ENCODE results near the gene SPATA9.

SPATA9 gene

DNA sequence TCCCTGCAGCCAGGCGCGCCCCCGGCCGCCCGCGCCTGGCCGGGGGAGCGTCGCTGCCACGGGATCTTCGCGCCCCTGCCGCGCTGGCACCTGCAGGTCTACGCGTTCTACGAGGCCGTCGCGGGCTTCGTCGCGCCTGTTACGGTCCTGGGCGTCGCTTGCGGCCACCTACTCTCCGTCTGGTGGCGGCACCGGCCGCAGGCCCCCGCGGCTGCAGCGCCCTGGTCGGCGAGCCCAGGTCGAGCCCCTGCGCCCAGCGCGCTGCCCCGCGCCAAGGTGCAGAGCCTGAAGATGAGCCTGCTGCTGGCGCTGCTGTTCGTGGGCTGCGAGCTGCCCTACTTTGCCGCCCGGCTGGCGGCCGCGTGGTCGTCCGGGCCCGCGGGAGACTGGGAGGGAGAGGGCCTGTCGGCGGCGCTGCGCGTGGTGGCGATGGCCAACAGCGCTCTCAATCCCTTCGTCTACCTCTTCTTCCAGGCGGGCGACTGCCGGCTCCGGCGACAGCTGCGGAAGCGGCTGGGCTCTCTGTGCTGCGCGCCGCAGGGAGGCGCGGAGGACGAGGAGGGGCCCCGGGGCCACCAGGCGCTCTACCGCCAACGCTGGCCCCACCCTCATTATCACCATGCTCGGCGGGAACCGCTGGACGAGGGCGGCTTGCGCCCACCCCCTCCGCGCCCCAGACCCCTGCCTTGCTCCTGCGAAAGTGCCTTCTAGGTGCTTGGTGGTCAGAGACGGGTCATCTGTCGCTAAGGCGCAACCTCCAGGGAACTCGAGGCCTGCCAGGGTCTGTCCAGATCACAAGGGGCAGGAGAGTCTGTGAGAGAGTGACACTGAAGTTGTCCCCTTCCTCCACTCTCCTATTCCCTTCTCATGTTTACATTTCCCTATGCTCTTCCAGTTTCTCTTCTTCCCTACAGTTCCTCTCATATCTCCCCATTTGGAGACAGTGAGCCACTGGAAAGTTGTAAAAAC, 61.6 kb downstream of the SPATA9 start:
- FAIRE-seq (peak; percentile 70), DNase-seq (ENCODE audit: insufficient read length) (peak; percentile 50)
- no peak for TF ChIP-seq POLR2AphosphoS5 (IDR thresholded peaks at IDR 0.05; ENCODE audit: low read depth, low read length)
- TF ChIP-seq POLR2A (IDR thresholded peaks at IDR 0.05; ENCODE audit: low read depth, low read length) = no peak
- no peak for TF ChIP-seq TAF1 (IDR thresholded peaks at IDR 0.05; ENCODE audit: borderline replicate concordance, low read depth, low read length)

DNA sequence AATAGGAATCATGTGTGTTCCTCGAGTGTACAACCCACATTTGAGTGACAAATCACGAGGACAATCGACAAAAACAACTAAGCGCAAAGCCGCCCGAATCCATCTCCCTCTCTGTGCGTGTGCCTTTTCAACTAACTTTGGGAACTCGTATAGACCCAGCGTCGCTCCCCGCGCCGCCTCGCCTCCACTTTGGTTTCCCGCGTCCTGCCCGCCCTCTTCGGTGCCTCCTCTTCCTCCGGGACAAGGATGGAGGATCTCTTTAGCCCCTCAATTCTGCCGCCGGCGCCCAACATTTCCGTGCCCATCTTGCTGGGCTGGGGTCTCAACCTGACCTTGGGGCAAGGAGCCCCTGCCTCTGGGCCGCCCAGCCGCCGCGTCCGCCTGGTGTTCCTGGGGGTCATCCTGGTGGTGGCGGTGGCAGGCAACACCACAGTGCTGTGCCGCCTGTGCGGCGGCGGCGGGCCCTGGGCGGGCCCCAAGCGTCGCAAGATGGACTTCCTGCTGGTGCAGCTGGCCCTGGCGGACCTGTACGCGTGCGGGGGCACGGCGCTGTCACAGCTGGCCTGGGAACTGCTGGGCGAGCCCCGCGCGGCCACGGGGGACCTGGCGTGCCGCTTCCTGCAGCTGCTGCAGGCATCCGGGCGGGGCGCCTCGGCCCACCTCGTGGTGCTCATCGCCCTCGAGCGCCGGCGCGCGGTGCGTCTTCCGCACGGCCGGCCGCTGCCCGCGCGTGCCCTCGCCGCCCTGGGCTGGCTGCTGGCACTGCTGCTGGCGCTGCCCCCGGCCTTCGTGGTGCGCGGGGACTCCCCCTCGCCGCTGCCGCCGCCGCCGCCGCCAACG, 62.5 kb downstream of the SPATA9 start, which contains the start of gene GPR150:
TSS of gene GPR150 (plus strand) at position 58 of the 840 bp plus-strand sequence. CDS start at position 247, 189 bp downstream.
- peak; percentile 51 for DNase-seq (ENCODE audit: insufficient read length)
- peak; percentile 88 for FAIRE-seq
- TF ChIP-seq POLR2AphosphoS5 (IDR thresholded peaks at IDR 0.05; ENCODE audit: low read depth, low read length) (no peak), POLR2A (IDR thresholded peaks at IDR 0.05; ENCODE audit: low read depth, low read length) (peak; percentile 46; the same call in 1 of the 2 replicates), TAF1 (IDR thresholded peaks at IDR 0.05; ENCODE audit: borderline replicate concordance, low read depth, low read length) (no peak)

DNA sequence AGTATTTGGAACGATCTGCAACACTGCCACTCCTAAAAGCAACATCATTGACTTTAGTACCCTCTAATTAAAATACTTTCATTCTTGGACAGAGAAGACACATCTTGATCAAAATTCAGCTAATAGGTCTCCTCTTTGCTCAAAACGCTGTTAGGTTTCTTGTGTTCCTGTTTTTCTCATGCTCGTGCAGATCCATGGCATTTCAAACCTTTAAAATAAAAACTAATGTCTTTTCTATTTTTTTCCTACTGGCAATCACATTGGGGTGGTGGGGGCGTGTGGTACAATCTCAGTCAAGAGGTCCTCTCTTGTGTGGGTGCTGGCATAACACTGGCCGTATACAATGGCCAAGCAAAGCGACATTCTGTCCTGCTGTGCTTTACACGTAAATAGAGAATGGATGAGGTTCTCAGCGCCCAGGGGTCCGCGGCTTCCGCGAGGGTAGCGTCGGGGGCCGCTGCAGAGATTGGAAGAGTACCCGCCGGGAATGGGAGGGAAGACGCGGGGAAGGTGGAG, 63.2 kb downstream of the SPATA9 start:
- FAIRE-seq (no peak), DNase-seq (ENCODE audit: insufficient read length) (no peak)
- TF ChIP-seq POLR2AphosphoS5 (IDR thresholded peaks at IDR 0.05; ENCODE audit: low read depth, low read length) (no peak), TAF1 (IDR thresholded peaks at IDR 0.05; ENCODE audit: borderline replicate concordance, low read depth, low read length) (no peak), POLR2A (IDR thresholded peaks at IDR 0.05; ENCODE audit: low read depth, low read length) (no peak)

DNA sequence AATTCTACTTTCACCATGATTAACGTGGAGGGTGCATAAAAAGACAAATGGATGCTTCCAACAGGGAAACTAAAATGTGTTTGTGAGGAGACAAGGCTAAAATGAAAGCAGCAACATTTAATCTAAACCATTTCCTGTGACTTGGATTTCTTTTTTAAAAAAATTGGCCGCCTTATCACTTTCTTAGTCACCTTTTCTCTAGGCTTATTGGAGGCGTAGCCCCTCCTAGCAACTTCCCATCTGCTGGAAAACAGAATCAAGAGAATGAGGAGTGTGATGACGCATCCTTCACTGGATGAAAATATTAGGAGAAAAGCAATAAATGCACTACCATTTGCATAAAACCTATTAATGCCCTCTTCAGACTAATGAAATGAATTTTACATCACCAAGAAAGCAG, 63.7 kb downstream of the SPATA9 start:
- DNase-seq (ENCODE audit: insufficient read length) (no peak), FAIRE-seq (no peak)
- no peak for TF ChIP-seq TAF1 (IDR thresholded peaks at IDR 0.05; ENCODE audit: borderline replicate concordance, low read depth, low read length)
- TF ChIP-seq POLR2A (IDR thresholded peaks at IDR 0.05; ENCODE audit: low read depth, low read length) = no peak
- no peak for TF ChIP-seq POLR2AphosphoS5 (IDR thresholded peaks at IDR 0.05; ENCODE audit: low read depth, low read length)

DNA sequence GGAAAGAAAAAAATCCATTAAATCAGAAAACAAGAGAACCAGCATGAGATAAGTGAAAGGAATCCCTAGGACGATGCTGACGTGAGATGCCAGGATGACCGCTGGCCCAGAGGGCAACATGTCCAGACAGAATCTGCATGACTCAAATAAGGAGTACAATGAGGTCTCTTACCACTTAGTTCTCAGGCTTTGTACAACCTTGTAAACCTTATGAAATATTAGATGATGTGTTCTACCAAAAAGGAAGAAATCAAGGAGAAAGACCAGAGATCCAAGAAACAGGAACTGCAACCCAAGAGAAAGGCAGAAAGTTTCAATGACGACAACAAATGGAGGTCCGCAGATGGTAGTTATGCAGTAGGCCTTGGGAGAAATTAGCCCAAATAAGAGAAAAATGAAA, 65.7 kb downstream of the SPATA9 start:
- TF ChIP-seq POLR2A (IDR thresholded peaks at IDR 0.05; ENCODE audit: low read depth, low read length) = no peak
- DNase-seq (ENCODE audit: insufficient read length) (no peak), FAIRE-seq (no peak)

DNA sequence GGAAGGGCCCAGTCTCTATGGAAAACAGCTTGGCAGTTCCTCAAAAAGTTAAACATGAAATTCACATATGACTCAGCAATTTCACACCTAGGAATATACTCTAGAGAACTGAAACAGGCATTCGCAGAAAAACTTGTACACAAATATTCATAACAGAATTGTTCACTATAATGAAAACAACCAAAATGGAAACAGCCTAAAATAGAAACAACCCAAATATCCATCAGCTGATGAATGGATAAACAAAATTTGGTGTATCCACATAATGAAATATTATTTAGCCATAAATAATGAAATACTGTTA, 67.7 kb downstream of the SPATA9 start:
- no peak for DNase-seq (ENCODE audit: insufficient read length)
- TF ChIP-seq POLR2AphosphoS5 (IDR thresholded peaks at IDR 0.05; ENCODE audit: low read depth, low read length) (no peak), TAF1 (IDR thresholded peaks at IDR 0.05; ENCODE audit: borderline replicate concordance, low read depth, low read length) (no peak), POLR2A (IDR thresholded peaks at IDR 0.05; ENCODE audit: low read depth, low read length) (no peak)
- peak; percentile 62 for FAIRE-seq

DNA sequence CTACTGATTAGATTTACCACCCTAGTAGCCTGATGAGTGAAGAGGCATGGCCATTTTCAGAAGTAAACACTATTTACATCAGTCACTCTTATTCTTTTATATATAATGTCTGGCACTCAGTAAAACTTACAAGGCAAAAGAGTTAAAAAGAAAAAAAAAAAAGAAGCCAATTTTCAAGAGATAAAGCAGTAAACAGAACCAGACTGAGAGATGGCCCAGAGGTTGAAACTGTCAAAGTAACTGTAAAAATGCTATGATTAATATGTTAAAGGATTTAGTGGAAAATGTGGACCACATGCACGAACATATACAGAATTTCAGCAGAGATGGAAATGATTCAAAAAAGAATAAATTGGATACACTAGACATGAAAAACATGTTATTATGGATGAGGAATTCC, 69.3 kb downstream of the SPATA9 start:
- FAIRE-seq = no peak
- no peak for DNase-seq (ENCODE audit: insufficient read length)
- TF ChIP-seq POLR2A (IDR thresholded peaks at IDR 0.05; ENCODE audit: low read depth, low read length) (no peak), TAF1 (IDR thresholded peaks at IDR 0.05; ENCODE audit: borderline replicate concordance, low read depth, low read length) (no peak), POLR2AphosphoS5 (IDR thresholded peaks at IDR 0.05; ENCODE audit: low read depth, low read length) (no peak)

DNA sequence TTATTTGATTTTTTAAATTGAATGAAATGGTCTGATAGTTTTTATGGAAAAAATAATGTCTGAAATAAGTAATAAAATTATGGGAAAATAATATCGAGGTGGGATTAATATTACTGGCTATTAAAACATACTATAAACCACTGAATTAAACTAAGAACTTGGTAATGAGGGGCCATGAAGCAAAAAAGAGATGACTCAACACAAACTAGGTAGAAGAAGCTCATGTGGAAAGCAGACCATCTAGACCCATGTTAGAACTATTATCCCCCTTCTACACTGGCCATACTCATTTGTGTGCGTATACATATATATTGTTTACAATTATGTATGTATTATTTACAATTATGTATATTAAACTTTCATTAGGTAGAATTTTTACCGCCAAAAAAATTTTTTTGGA, 71.4 kb downstream of the SPATA9 start:
- DNase-seq (ENCODE audit: insufficient read length) (no peak), FAIRE-seq (no peak)
- no peak for TF ChIP-seq POLR2AphosphoS5 (IDR thresholded peaks at IDR 0.05; ENCODE audit: low read depth, low read length)
- no peak for TF ChIP-seq POLR2A (IDR thresholded peaks at IDR 0.05; ENCODE audit: low read depth, low read length)
- TF ChIP-seq TAF1 (IDR thresholded peaks at IDR 0.05; ENCODE audit: borderline replicate concordance, low read depth, low read length) = no peak

DNA sequence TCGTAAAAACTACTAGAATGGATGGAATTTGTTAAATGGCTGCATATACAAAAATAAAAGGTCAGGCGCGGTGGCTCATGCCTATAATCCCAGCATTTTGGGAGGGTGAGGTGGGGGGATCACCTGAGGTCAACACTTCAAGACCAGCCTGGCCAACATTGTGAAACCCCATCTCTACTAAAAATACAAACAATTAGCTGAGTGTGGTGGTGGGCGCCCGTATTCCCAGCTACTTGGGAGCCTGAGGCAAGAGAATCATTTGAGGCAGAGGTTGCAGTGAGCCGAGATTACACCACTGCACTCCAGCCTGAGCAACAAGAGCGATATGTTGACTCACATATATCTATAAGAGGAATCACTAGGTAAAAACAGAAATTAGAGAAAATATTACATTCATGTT, 72.2 kb downstream of the SPATA9 start:
- FAIRE-seq (no peak), DNase-seq (ENCODE audit: insufficient read length) (no peak)
- TF ChIP-seq POLR2AphosphoS5 (IDR thresholded peaks at IDR 0.05; ENCODE audit: low read depth, low read length) (no peak), TAF1 (IDR thresholded peaks at IDR 0.05; ENCODE audit: borderline replicate concordance, low read depth, low read length) (no peak), POLR2A (IDR thresholded peaks at IDR 0.05; ENCODE audit: low read depth, low read length) (no peak)

DNA sequence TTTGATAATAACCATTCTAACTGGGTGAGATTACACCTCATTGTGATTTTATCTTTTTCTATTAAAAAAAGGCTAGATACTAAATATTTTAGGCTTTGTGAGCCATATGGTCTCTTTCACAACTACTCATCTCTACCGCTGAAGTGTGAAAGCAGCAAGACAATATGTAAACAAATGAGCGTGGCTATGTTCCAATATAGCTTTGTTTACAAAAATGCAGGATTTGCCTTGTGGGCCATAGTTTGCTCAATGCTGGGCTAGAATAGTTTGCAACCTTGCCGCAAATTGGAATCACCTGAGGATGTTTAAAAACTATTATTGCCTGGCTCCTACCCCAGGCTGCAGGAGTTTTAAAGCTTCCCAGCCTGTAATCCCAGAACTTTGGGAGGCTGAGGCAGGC, 73.1 kb downstream of the SPATA9 start:
- FAIRE-seq (no peak), DNase-seq (ENCODE audit: insufficient read length) (no peak)
- no peak for TF ChIP-seq TAF1 (IDR thresholded peaks at IDR 0.05; ENCODE audit: borderline replicate concordance, low read depth, low read length)
- TF ChIP-seq POLR2A (IDR thresholded peaks at IDR 0.05; ENCODE audit: low read depth, low read length) = no peak
- TF ChIP-seq POLR2AphosphoS5 (IDR thresholded peaks at IDR 0.05; ENCODE audit: low read depth, low read length) = no peak
